Ovary (tissue), 3 donors: ENCODE data around the gene RPN1.

Experiments used
- EP300 ChIP-seq: sonication (generic); formaldehyde crosslinking; IDR thresholded peaks from one replicate; pipeline ENCODE4 v1.6.1; 2017; ENCODE audit warnings: antibody characterized with exemption
- POLR2A ChIP-seq: fragments of 450-650 bp; IDR thresholded peaks from one replicate; pipeline ENCODE4 v1.6.1; 2017; ENCODE audit warnings: antibody characterized with exemption, mild to moderate bottlenecking, moderate library complexity
- TF ChIP-seq, protein P1 (sequence below), 3 donors: fragments of 450-650 bp in 2 of 3; fragments of 200-600 bp in 1 of 3; IDR thresholded peaks; one replicate each; pipeline versions ENCODE4 v1.5.1 to v1.8.0; 2016 to 2022; ENCODE audit warnings: antibody characterized with exemption in 3 of 3, mild to moderate bottlenecking in 1 of 3
- donor health status: DM: no; HTN: no; CAD: no.

DNA sequence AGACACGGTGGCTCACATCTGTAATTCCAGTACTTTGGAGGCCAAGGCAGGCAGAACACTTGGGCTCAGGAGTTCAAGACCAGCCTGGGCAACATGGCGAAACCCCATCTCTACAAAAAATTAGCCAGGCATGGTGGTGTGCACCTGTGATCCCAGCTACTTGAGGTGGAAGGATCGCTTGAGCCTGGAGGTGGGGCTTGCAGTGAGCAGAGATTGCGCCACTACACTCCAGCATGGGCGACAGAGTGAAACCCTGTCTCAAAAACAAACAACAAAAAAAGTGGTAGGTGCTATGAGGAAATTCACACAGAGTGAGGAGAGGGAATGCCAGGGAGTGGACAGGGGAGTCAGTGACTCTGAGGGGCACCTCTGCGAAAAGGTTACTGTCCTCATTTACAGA lies 29.4 kb downstream of the RPN1 start:
- TF ChIP-seq POLR2A (no peak), EP300 (no peak)
- TF ChIP-seq, protein P1, sequence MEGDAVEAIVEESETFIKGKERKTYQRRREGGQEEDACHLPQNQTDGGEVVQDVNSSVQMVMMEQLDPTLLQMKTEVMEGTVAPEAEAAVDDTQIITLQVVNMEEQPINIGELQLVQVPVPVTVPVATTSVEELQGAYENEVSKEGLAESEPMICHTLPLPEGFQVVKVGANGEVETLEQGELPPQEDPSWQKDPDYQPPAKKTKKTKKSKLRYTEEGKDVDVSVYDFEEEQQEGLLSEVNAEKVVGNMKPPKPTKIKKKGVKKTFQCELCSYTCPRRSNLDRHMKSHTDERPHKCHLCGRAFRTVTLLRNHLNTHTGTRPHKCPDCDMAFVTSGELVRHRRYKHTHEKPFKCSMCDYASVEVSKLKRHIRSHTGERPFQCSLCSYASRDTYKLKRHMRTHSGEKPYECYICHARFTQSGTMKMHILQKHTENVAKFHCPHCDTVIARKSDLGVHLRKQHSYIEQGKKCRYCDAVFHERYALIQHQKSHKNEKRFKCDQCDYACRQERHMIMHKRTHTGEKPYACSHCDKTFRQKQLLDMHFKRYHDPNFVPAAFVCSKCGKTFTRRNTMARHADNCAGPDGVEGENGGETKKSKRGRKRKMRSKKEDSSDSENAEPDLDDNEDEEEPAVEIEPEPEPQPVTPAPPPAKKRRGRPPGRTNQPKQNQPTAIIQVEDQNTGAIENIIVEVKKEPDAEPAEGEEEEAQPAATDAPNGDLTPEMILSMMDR (IDR thresholded peaks at IDR 0.05): no peak
